ENCODE measurements around the gene SIGLEC12.
"Not testable (repeated sequence)": the region's sequence is repeated elsewhere in the genome, so short reads cannot be mapped to it uniquely, and the experiment has no call there.

Gene SIGLEC12

GRCh38 chr19:51457351-51458013 lies 44.1 kb downstream of the SIGLEC12 start:
- no peak for DNase-seq (ENCODE audit: low spot score)

- DNase-seq (ENCODE audit: low spot score), result no peak
These were observed 44.9 kb downstream of the SIGLEC12 start for GRCh38 chr19:51456541-51457290.

GRCh38 chr19:51450730-51451307 lies 50.8 kb downstream of the SIGLEC12 start:
- DNase-seq (ENCODE audit: low spot score), result no peak

GRCh38 chr19:51448411-51449016 lies 53.1 kb downstream of the SIGLEC12 start:
- no peak for DNase-seq (ENCODE audit: low spot score)

- DNase-seq (ENCODE audit: low spot score), result no peak
These were observed 53.6 kb downstream of the SIGLEC12 start for GRCh38 chr19:51448011-51448410.

- DNase-seq (ENCODE audit: low spot score), result not testable (repeated sequence)
These were observed 54.1 kb downstream of the SIGLEC12 start for GRCh38 chr19:51447510-51447909.

GRCh38 chr19:51441410-51442390 lies 59.9 kb downstream of the SIGLEC12 start:
- DNase-seq (ENCODE audit: low spot score), result no peak

Measured in germinal center (tissue), 1 donor.